ENCODE data around the gene RASGRP3.

- TF ChIP-seq CTCF (IDR thresholded peaks at IDR 0.05) (no peak), POLR2A (IDR thresholded peaks at IDR 0.05) (no peak)
These were observed 41.8 kb downstream of the RASGRP3 start for GRCh38 chr2:33518200-33518599.

All from adrenal gland (tissue), 5 donors.